ENCODE measurements around the gene HSPA12A.

HSPA12A gene

DNA sequence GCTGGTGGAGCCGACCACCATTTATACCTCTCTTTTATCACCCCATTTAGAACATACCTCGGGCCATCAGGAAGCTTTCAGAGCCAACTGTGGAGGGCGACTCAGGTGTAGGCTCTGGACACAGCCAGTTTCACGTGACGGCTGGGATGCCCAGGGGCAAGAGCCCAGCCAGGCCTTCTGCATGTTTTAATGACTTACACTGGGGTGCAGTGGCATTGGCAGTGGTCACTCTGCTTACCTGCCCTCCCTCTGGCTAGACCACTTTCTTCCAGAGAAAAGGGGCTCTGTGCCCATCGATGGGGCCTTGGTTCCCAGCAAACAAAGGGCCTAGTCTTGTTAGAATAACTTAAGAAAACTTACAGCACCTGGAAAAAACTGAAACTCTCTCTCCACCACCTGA lies 71.7 kb downstream of the HSPA12A start:
- Histone ChIP-seq H3F3A (ENCODE audit: insufficient read depth, low read length) (no peaks in the 10 kb centered on the region), H3K4me3 (ENCODE audit: low read length) (no peak overlapping the region), H3K9me2 (replicated peaks; ENCODE audit: insufficient read depth, low read length) (no peaks in the 10 kb centered on the region), H3K4me2 (ENCODE audit: low read depth, low read length) (no peak overlapping the region), H4K20me1 (ENCODE audit: insufficient read depth, low read length) (no peaks in the 10 kb centered on the region), H3K36me3 (replicated peaks; ENCODE audit: insufficient read depth, low read length) (no peaks in the 10 kb centered on the region), H3K79me2 (ENCODE audit: low read length) (no peaks in the 10 kb centered on the region), H3K9ac (ENCODE audit: low read length) (no peak overlapping the region), H3K9me3 (replicated peaks; ENCODE audit: insufficient read depth, low read length) (no peaks in the 10 kb centered on the region), H3K27me3 (replicated peaks; ENCODE audit: insufficient read depth, low read length) (no peaks in the 10 kb centered on the region), H3K27ac (ENCODE audit: low read length) (no peak overlapping the region), H3K4me1 (ENCODE audit: low read length) (no peaks in the 10 kb centered on the region), H2AFZ (ENCODE audit: low read length) (no peak overlapping the region)
- TF ChIP-seq, protein P1, sequence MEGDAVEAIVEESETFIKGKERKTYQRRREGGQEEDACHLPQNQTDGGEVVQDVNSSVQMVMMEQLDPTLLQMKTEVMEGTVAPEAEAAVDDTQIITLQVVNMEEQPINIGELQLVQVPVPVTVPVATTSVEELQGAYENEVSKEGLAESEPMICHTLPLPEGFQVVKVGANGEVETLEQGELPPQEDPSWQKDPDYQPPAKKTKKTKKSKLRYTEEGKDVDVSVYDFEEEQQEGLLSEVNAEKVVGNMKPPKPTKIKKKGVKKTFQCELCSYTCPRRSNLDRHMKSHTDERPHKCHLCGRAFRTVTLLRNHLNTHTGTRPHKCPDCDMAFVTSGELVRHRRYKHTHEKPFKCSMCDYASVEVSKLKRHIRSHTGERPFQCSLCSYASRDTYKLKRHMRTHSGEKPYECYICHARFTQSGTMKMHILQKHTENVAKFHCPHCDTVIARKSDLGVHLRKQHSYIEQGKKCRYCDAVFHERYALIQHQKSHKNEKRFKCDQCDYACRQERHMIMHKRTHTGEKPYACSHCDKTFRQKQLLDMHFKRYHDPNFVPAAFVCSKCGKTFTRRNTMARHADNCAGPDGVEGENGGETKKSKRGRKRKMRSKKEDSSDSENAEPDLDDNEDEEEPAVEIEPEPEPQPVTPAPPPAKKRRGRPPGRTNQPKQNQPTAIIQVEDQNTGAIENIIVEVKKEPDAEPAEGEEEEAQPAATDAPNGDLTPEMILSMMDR (IDR thresholded peaks at IDR 0.05; ENCODE audit: low read length) = no peak
- no peak for TF ChIP-seq EZH2 (optimal IDR thresholded peaks at IDR 0.05; ENCODE audit: low read depth, low read length)
- no peak for TF ChIP-seq EZH2phosphoT487 (IDR thresholded peaks at IDR 0.05; ENCODE audit: low read length)
- DNase-seq = no peak

DNA sequence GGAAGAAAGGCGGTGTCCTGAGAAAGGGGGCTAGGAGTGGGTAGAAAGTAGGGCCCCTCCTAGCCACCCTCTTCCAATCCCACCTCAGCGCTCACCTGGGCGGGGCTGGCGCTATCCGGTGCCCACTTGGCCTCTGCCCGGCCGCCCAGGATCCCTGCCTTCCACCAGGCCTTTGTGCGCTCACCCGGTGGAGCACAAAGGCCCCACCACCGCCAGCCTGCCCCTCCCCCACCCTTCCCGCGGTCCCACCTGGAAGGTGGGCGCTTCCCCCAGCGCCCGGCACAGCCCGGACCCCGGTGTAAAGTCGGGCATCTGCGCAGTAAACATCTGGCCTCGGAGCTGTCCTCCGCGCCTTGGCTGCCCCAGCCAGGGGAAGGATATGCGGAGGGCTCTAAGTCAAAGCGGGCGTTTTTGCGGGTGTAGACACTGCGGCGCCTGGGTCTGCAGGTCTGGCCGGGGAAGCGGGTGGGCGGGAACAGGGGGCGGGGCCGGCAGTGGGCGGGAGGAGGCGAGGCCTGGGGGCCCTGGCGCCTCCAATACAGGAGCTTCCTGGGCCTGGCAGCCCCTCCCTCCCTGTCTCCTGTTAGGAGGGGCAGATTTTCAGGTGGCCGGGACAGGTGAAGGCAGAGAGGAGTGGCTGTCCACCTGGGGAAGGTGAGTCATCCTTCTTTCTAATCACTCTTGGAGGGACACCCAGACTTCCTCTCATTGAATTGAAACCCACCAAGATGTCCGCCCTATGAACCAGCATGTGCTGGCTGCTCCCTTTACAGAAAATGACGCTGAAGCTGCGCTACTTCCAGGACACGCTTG lies 72.3 kb downstream of the HSPA12A start:
- no peaks in the 10 kb centered on the region for H4K20me1 ChIP-seq (ENCODE audit: insufficient read depth, low read length)
- no peaks in the 10 kb centered on the region for H3K9me3 ChIP-seq (replicated peaks; ENCODE audit: insufficient read depth, low read length)
- H3K4me1 ChIP-seq (ENCODE audit: low read length) = no peaks in the 10 kb centered on the region
- no peak overlapping the region for H3K4me3 ChIP-seq (ENCODE audit: low read length)
- H3K27me3 ChIP-seq (replicated peaks; ENCODE audit: insufficient read depth, low read length) = no peaks in the 10 kb centered on the region
- no peak for TF ChIP-seq EZH2 (optimal IDR thresholded peaks at IDR 0.05; ENCODE audit: low read depth, low read length)
- no peak for TF ChIP-seq EZH2phosphoT487 (IDR thresholded peaks at IDR 0.05; ENCODE audit: low read length)
- DNase-seq = no peak
- no peak overlapping the region for H3K9ac ChIP-seq (ENCODE audit: low read length)
- no peak overlapping the region for H3K4me2 ChIP-seq (ENCODE audit: low read depth, low read length)
- H2AFZ ChIP-seq (ENCODE audit: low read length) = no peak overlapping the region
- H3K9me2 ChIP-seq (replicated peaks; ENCODE audit: insufficient read depth, low read length) = no peaks in the 10 kb centered on the region
- H3F3A ChIP-seq (ENCODE audit: insufficient read depth, low read length) = no peaks in the 10 kb centered on the region
- no peak overlapping the region for H3K27ac ChIP-seq (ENCODE audit: low read length)
- no peaks in the 10 kb centered on the region for H3K36me3 ChIP-seq (replicated peaks; ENCODE audit: insufficient read depth, low read length)
- H3K79me2 ChIP-seq (ENCODE audit: low read length) = no peaks in the 10 kb centered on the region

DNA sequence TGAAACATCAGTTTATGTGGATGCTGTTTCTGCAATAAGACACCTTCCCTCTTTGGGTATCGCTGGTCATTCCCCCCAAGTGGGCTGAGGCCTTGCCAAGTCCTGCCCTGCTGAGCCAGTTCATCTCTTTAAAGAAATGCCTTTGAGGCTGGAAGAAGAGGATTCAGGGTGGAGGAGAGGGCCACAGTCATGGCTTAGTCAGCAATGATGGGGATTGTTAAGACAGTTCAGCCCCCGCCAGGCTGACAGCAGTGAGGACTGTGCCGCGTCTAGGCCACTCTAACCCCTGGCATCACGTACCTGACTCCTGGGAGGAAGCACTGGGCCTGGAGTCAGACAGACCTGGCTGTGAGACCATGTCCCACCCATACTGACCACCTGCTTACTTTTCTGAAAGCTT lies 73.3 kb downstream of the HSPA12A start:
- Histone ChIP-seq H3K27me3 (replicated peaks; ENCODE audit: insufficient read depth, low read length) (no peaks in the 10 kb centered on the region), H2AFZ (ENCODE audit: low read length) (no peak overlapping the region), H3K4me1 (ENCODE audit: low read length) (no peaks in the 10 kb centered on the region), H3K36me3 (replicated peaks; ENCODE audit: insufficient read depth, low read length) (no peaks in the 10 kb centered on the region), H3K9me2 (replicated peaks; ENCODE audit: insufficient read depth, low read length) (no peaks in the 10 kb centered on the region), H3K27ac (ENCODE audit: low read length) (no peak overlapping the region), H3F3A (ENCODE audit: insufficient read depth, low read length) (no peaks in the 10 kb centered on the region), H3K79me2 (ENCODE audit: low read length) (no peaks in the 10 kb centered on the region), H3K9me3 (replicated peaks; ENCODE audit: insufficient read depth, low read length) (no peaks in the 10 kb centered on the region), H3K4me3 (ENCODE audit: low read length) (no peak overlapping the region), H3K9ac (ENCODE audit: low read length) (no peak overlapping the region), H4K20me1 (ENCODE audit: insufficient read depth, low read length) (no peaks in the 10 kb centered on the region), H3K4me2 (ENCODE audit: low read depth, low read length) (no peak overlapping the region)
- DNase-seq = no peak
- TF ChIP-seq, protein P1 (IDR thresholded peaks at IDR 0.05; ENCODE audit: low read length) = no peak
- TF ChIP-seq EZH2 (optimal IDR thresholded peaks at IDR 0.05; ENCODE audit: low read depth, low read length) (no peak), EZH2phosphoT487 (IDR thresholded peaks at IDR 0.05; ENCODE audit: low read length) (no peak)

DNA sequence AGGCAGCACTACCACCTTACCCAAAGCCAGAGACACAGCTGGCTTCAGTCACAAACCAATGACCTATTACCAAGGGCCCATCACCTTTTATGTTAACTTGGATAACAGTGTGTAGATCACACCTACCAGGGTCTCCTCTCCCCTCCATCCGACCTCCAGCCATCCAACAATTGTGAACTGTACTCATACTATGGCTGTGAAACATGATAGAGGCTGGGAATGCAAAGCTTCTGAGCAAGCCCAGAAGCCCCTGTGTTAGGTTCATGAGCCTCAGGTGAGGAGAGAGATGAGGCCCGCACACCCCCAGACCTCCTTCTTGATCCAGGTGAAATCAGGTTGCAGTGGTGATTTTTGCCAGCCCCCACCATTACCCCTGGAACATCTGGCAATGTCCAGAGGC lies 73.9 kb downstream of the HSPA12A start:
- Histone ChIP-seq H3K27ac (ENCODE audit: low read length) (no peak overlapping the region), H3K4me3 (ENCODE audit: low read length) (no peak overlapping the region), H3K9me3 (replicated peaks; ENCODE audit: insufficient read depth, low read length) (no peaks in the 10 kb centered on the region), H3K4me2 (ENCODE audit: low read depth, low read length) (no peak overlapping the region), H2AFZ (ENCODE audit: low read length) (no peak overlapping the region), H3K4me1 (ENCODE audit: low read length) (no peaks in the 10 kb centered on the region), H3K9ac (ENCODE audit: low read length) (no peak overlapping the region), H3K36me3 (replicated peaks; ENCODE audit: insufficient read depth, low read length) (no peaks in the 10 kb centered on the region), H3K79me2 (ENCODE audit: low read length) (no peaks in the 10 kb centered on the region), H3K27me3 (replicated peaks; ENCODE audit: insufficient read depth, low read length) (no peaks in the 10 kb centered on the region), H4K20me1 (ENCODE audit: insufficient read depth, low read length) (no peaks in the 10 kb centered on the region), H3K9me2 (replicated peaks; ENCODE audit: insufficient read depth, low read length) (no peaks in the 10 kb centered on the region), H3F3A (ENCODE audit: insufficient read depth, low read length) (no peaks in the 10 kb centered on the region)
- DNase-seq = no peak
- TF ChIP-seq EZH2phosphoT487 (IDR thresholded peaks at IDR 0.05; ENCODE audit: low read length) (no peak), EZH2 (optimal IDR thresholded peaks at IDR 0.05; ENCODE audit: low read depth, low read length) (no peak)
- TF ChIP-seq, protein P1 (IDR thresholded peaks at IDR 0.05; ENCODE audit: low read length) = no peak

Data from MM.1S (cell line).